Measurements from ENCODE around the gene QSOX2. TPM values are rescaled to one million over a fixed set of nuclear protein-coding genes. Genes with fewer than 3 reads are reported as not detected.

The QSOX2 gene
- total RNA-seq, 1 donor from 2014 or later, result 15.5 TPM

- DNase-seq (ENCODE audit: extremely low spot score, unreplicated experiment), result no peak
- Mint-ChIP-seq H3K4me1 (ENCODE audit: unreplicated experiment) (peaks cover 10% of the 10 kb centered on the region), H3K36me3 (ENCODE audit: unreplicated experiment) (no peaks in the 10 kb centered on the region), H3K27me3 (ENCODE audit: unreplicated experiment) (no peaks in the 10 kb centered on the region), H3K9me3 (ENCODE audit: unreplicated experiment) (no peaks in the 10 kb centered on the region), H3K27ac (ENCODE audit: unreplicated experiment) (no peak overlapping the region), H3K4me3 (ENCODE audit: unreplicated experiment) (no peak overlapping the region)
- TF ChIP-seq, protein P1, sequence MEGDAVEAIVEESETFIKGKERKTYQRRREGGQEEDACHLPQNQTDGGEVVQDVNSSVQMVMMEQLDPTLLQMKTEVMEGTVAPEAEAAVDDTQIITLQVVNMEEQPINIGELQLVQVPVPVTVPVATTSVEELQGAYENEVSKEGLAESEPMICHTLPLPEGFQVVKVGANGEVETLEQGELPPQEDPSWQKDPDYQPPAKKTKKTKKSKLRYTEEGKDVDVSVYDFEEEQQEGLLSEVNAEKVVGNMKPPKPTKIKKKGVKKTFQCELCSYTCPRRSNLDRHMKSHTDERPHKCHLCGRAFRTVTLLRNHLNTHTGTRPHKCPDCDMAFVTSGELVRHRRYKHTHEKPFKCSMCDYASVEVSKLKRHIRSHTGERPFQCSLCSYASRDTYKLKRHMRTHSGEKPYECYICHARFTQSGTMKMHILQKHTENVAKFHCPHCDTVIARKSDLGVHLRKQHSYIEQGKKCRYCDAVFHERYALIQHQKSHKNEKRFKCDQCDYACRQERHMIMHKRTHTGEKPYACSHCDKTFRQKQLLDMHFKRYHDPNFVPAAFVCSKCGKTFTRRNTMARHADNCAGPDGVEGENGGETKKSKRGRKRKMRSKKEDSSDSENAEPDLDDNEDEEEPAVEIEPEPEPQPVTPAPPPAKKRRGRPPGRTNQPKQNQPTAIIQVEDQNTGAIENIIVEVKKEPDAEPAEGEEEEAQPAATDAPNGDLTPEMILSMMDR (IDR thresholded peaks at IDR 0.05), result no peak
Observed at GRCh38 chr9:136229096-136230065, 16.2 kb downstream of the QSOX2 start.

DNA sequence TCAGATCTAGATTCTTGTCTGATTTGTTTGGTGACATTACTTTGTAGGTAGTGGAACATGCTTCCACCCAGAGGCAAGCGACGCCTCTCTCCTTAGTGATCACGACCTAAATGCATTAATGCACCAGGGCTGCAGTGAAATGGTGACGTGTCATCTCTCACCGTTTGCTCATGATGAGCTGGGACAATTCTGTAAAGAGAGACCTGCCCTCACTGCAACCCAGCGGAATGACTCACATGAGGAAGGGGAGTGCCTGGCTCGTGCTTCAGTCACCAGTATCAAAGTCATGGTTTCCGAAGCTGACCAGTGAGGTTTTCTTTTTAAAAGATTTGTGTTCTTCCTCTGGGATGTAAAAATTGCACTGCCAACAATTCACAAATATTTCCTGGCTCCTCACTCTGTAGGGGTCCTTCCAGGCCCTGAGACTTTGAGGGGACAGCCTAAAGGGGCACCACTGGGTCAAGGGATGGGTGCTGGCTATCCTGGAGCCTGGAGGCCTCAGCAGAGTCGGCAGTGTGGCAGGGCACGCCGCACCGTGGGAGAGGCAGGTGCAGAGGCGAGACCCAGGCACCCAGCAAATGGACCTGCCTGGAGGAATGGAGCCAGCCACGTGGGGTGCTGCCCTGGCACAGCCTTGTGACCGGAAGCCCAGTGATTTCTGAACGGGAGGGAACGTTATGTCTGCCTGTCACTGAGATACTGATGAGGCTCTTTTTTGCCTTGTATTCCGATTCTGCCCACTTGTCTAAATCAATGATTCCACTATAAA is 17.3 kb downstream of the QSOX2 start:
- H3K27ac Mint-ChIP-seq (ENCODE audit: unreplicated experiment), result peak overlapping the region; percentile 57
- no peak overlapping the region for H3K4me3 Mint-ChIP-seq (ENCODE audit: unreplicated experiment)
- peaks cover 10% of the 10 kb centered on the region for H3K4me1 Mint-ChIP-seq (ENCODE audit: unreplicated experiment)

GRCh38 chr9:136226680-136227407 is 18.8 kb downstream of the QSOX2 start:
- Mint-ChIP-seq H3K9me3 (ENCODE audit: unreplicated experiment) (no peaks in the 10 kb centered on the region), H3K4me3 (ENCODE audit: unreplicated experiment) (no peak overlapping the region), H3K4me1 (ENCODE audit: unreplicated experiment) (peaks cover 10% of the 10 kb centered on the region), H3K36me3 (ENCODE audit: unreplicated experiment) (no peaks in the 10 kb centered on the region), H3K27ac (ENCODE audit: unreplicated experiment) (no peak overlapping the region), H3K27me3 (ENCODE audit: unreplicated experiment) (no peaks in the 10 kb centered on the region)
- TF ChIP-seq, protein P1 (IDR thresholded peaks at IDR 0.05), result no peak
- DNase-seq (ENCODE audit: extremely low spot score, unreplicated experiment), result no peak

More for the DNA sequence above, 17.3 kb downstream of the QSOX2 start:
- H3K9me3 Mint-ChIP-seq (ENCODE audit: unreplicated experiment), result no peaks in the 10 kb centered on the region
- no peaks in the 10 kb centered on the region for H3K27me3 Mint-ChIP-seq (ENCODE audit: unreplicated experiment)
- no peak for DNase-seq (ENCODE audit: extremely low spot score, unreplicated experiment)
- TF ChIP-seq, protein P1 (IDR thresholded peaks at IDR 0.05), result no peak
- H3K36me3 Mint-ChIP-seq (ENCODE audit: unreplicated experiment), result no peaks in the 10 kb centered on the region

DNA sequence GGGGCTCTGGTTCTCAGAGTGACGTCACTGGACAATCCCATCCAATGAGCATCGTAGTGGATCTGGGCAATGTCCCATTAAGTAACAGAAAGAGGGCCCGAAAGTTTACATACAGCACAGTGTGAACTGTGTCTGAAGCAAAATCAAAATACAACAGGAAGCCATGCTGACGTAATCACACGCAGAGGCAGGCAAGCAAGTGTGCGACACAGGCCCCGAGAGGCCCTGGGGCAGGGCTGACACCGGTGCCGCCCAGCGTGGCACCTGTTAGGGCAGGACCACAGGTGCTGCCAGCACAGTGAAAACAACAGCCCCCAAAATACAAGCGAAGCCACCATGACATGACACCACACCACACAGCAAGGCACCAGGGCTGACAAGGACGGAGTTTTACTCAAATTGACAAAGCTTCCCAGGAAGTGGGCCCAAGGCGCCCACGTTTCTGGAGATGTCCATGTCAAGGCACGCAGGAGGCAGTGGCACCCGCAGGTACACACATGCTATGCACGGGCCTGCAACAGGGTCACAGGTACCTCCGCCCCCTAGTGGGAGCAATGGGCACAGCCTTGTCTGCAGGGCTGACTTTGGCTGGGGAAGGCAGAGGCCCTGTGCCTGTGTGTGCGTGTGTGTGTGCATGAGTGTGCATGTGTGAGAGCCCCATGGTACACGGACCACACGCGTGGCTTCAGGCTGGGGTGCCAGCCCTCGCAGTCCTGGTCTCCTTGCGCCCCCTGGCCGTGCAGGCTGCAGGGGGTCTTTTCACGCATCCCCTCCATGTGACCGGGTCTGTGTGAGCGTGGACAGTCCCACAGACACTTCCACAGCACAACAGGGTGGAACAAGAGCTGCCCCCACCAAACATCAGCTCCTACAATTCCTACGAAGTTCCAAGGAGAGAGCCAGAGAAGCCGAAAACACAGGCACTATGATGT is 19.6 kb downstream of the QSOX2 start:
- no peaks in the 10 kb centered on the region for H3K27me3 Mint-ChIP-seq (ENCODE audit: unreplicated experiment)
- no peaks in the 10 kb centered on the region for H3K9me3 Mint-ChIP-seq (ENCODE audit: unreplicated experiment)
- no peak overlapping the region for H3K27ac Mint-ChIP-seq (ENCODE audit: unreplicated experiment)
- TF ChIP-seq, protein P1 (IDR thresholded peaks at IDR 0.05), result peak; percentile 81
- H3K4me1 Mint-ChIP-seq (ENCODE audit: unreplicated experiment), result peaks cover 10% of the 10 kb centered on the region
- no peak for DNase-seq (ENCODE audit: extremely low spot score, unreplicated experiment)
- no peak overlapping the region for H3K4me3 Mint-ChIP-seq (ENCODE audit: unreplicated experiment)
- no peaks in the 10 kb centered on the region for H3K36me3 Mint-ChIP-seq (ENCODE audit: unreplicated experiment)

Data from osteocyte (in vitro differentiated cells).